ENCODE data around the gene CASS4. TPM values are rescaled to one million over a fixed set of nuclear protein-coding genes. Genes with fewer than 3 reads are reported as not detected.
A peak's percentile ranks its signal among the peaks of the same experiment; 100 is the strongest.

Gene CASS4
- total RNA-seq, 1 experiment from 2014 or later = 0.64 TPM

- no TSS peak for BruUV-seq (replicated peaks)
- Histone ChIP-seq H3K4me3 (ENCODE audit: low read depth, low read length) (peak overlapping the region; percentile 67), H3K36me3 (ENCODE audit: control insufficient read depth, insufficient read depth, low read length) (peaks cover 1% of the 10 kb centered on the region; the same call in 1 of the 2 replicates), H3K27me3 (replicated peaks; ENCODE audit: control insufficient read depth, insufficient read depth, low read length) (no peaks in the 10 kb centered on the region), H3K9me3 (no peaks in the 10 kb centered on the region), H3K4me1 (no peaks in the 10 kb centered on the region; the same call in 1 of the 2 replicates)
- no peak for DNase-seq
- Mint-ChIP-seq H3K27ac (ENCODE audit: unreplicated experiment) (peak overlapping the region; percentile 100), H3K4me1 (ENCODE audit: low read depth, unreplicated experiment) (peaks cover 10% of the 10 kb centered on the region), H3K36me3 (ENCODE audit: insufficient read depth, unreplicated experiment) (peaks cover 36% of the 10 kb centered on the region), H3K4me3 (ENCODE audit: unreplicated experiment) (peak overlapping the region; percentile 100), H3K9me3 (ENCODE audit: unreplicated experiment) (no peaks in the 10 kb centered on the region), H3K27me3 (ENCODE audit: insufficient read depth, unreplicated experiment) (peaks cover 3% of the 10 kb centered on the region)
- ChIA-PET CTCF (interaction anchor here (1.5 kb wide), 1 partner anchor 77 kb away, joined by 4 read pairs; the partner anchor contains the start of genes AURKA and CSTF1), POLR2A (interaction anchor here (1.4 kb wide), 1 partner anchor 77 kb away, joined by 4 read pairs; the partner anchor contains the start of genes AURKA and CSTF1)
- no peak for TF ChIP-seq CTCF (IDR thresholded peaks at IDR 0.05; ENCODE audit: insufficient read depth in 1 of 2, low read depth in 1 of 2, low read length in 1 of 2, severe bottlenecking in 1 of 2, unreplicated experiment in 1 of 2)
- intact Hi-C loops (cut with micrococcal nuclease; ENCODE audit: unreplicated experiment) = no loop called here
Measured at GRCh38 chr20:56469077-56469449, 57.0 kb downstream of the CASS4 start.

- H3K27ac Mint-ChIP-seq (ENCODE audit: unreplicated experiment) = no peak overlapping the region
- no peaks in the 10 kb centered on the region for H3K27me3 Mint-ChIP-seq (ENCODE audit: insufficient read depth, unreplicated experiment)
- H3K4me1 Mint-ChIP-seq (ENCODE audit: low read depth, unreplicated experiment) = no peaks in the 10 kb centered on the region
- intact Hi-C loops (cut with micrococcal nuclease; ENCODE audit: unreplicated experiment) = no loop called here
- no peaks in the 10 kb centered on the region for H3K4me1 ChIP-seq
- BruUV-seq (replicated peaks) = no TSS peak
- no peaks in the 10 kb centered on the region for H3K9me3 Mint-ChIP-seq (ENCODE audit: unreplicated experiment)
- TF ChIP-seq CTCF (IDR thresholded peaks at IDR 0.05; ENCODE audit: insufficient read depth in 1 of 2, low read depth in 1 of 2, low read length in 1 of 2, severe bottlenecking in 1 of 2, unreplicated experiment in 1 of 2) = no peak
- no peak overlapping the region for H3K4me3 ChIP-seq (ENCODE audit: low read depth, low read length)
- H3K9me3 ChIP-seq = no peaks in the 10 kb centered on the region
- peaks cover 9% of the 10 kb centered on the region; the same call in 1 of the 2 replicates for H3K36me3 ChIP-seq (ENCODE audit: control insufficient read depth, insufficient read depth, low read length)
- ChIA-PET CTCF (no interaction called here), POLR2A (no interaction called here)
- H3K27me3 ChIP-seq (replicated peaks; ENCODE audit: control insufficient read depth, insufficient read depth, low read length) = no peaks in the 10 kb centered on the region
- DNase-seq = no peak
- peaks cover 71% of the 10 kb centered on the region for H3K36me3 Mint-ChIP-seq (ENCODE audit: insufficient read depth, unreplicated experiment)
- H3K4me3 Mint-ChIP-seq (ENCODE audit: unreplicated experiment) = no peak overlapping the region
Measured at GRCh38 chr20:56483970-56484369, 71.9 kb downstream of the CASS4 start.

- TF ChIP-seq CTCF (IDR thresholded peaks at IDR 0.05; ENCODE audit: insufficient read depth in 1 of 2, low read depth in 1 of 2, low read length in 1 of 2, severe bottlenecking in 1 of 2, unreplicated experiment in 1 of 2) = no peak
- peaks cover 7% of the 10 kb centered on the region; the same call in 1 of the 2 replicates for H3K36me3 ChIP-seq (ENCODE audit: control insufficient read depth, insufficient read depth, low read length)
- no peaks in the 10 kb centered on the region for H3K9me3 ChIP-seq
- BruUV-seq (replicated peaks) = no TSS peak
- no peaks in the 10 kb centered on the region for H3K4me1 Mint-ChIP-seq (ENCODE audit: low read depth, unreplicated experiment)
- H3K4me3 Mint-ChIP-seq (ENCODE audit: unreplicated experiment) = no peak overlapping the region
- H3K36me3 Mint-ChIP-seq (ENCODE audit: insufficient read depth, unreplicated experiment) = peaks cover 69% of the 10 kb centered on the region
- no peak for DNase-seq
- no peaks in the 10 kb centered on the region for H3K9me3 Mint-ChIP-seq (ENCODE audit: unreplicated experiment)
- ChIA-PET POLR2A (no interaction called here), CTCF (no interaction called here)
- H3K4me3 ChIP-seq (ENCODE audit: low read depth, low read length) = no peak overlapping the region
- H3K27ac Mint-ChIP-seq (ENCODE audit: unreplicated experiment) = no peak overlapping the region
- H3K4me1 ChIP-seq = no peaks in the 10 kb centered on the region
- H3K27me3 ChIP-seq (replicated peaks; ENCODE audit: control insufficient read depth, insufficient read depth, low read length) = no peaks in the 10 kb centered on the region
- intact Hi-C loops (cut with micrococcal nuclease; ENCODE audit: unreplicated experiment) = no loop called here
- H3K27me3 Mint-ChIP-seq (ENCODE audit: insufficient read depth, unreplicated experiment) = no peaks in the 10 kb centered on the region
Measured at GRCh38 chr20:56487216-56487615, 75.2 kb downstream of the CASS4 start.
